Ishikawa (cell line): Measurements from ENCODE around the gene SS18.

Experiments
- CREB1 ChIP-seq: IDR thresholded peaks from 2 replicates; pipeline ENCODE4 v1.6.1; 2012; ENCODE audit warnings: low read depth
- EP300 ChIP-seq: IDR thresholded peaks from 2 replicates; pipeline ENCODE4 v1.6.1; 2012; ENCODE audit warnings: borderline replicate concordance
- MAX ChIP-seq: IDR thresholded peaks from 2 replicates; pipeline ENCODE4 v1.6.1; 2012
- TAF1 ChIP-seq: IDR thresholded peaks from 2 replicates; pipeline ENCODE4 v1.6.1; 2012; ENCODE audit warnings: low read depth, mild to moderate bottlenecking

DNA sequence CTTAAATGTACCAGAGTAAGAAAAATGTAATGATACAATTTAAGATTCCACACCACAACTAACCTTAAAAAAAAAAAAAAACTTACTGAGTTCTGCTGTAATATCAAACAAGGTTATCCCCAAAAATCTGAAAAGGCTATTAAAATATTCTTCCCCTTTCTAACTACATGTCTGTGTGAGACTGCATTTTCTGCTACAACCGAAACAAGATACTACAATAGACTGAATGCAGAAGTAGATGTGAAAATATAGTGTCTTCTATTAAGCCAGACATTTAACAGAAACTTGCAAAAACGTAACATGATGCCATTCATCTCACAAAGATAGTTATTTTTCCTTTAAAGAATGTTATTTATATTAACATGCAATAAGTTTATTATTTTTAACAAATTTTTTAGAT is 16.2 kb downstream of the SS18 start:
- TF ChIP-seq EP300 = no peak
- TF ChIP-seq CREB1 = no peak
- TF ChIP-seq TAF1 = no peak
- no peak for TF ChIP-seq MAX
